NCI-H1694 (cell line): ENCODE measurements around the gene TCOF1.

Experiments
- DNase-seq: peaks from one replicate; lab custom pipeline; 2025; lab: John Stamatoyannopoulos, UW

TCOF1 gene

GRCh38 chr5:150392680-150393079, 35.2 kb downstream of the TCOF1 start:
- no peak for DNase-seq

- no peak for DNase-seq
Measured at GRCh38 chr5:150393096-150393645, 35.7 kb downstream of the TCOF1 start.

GRCh38 chr5:150394131-150394530, 36.6 kb downstream of the TCOF1 start:
- DNase-seq: no peak

DNA sequence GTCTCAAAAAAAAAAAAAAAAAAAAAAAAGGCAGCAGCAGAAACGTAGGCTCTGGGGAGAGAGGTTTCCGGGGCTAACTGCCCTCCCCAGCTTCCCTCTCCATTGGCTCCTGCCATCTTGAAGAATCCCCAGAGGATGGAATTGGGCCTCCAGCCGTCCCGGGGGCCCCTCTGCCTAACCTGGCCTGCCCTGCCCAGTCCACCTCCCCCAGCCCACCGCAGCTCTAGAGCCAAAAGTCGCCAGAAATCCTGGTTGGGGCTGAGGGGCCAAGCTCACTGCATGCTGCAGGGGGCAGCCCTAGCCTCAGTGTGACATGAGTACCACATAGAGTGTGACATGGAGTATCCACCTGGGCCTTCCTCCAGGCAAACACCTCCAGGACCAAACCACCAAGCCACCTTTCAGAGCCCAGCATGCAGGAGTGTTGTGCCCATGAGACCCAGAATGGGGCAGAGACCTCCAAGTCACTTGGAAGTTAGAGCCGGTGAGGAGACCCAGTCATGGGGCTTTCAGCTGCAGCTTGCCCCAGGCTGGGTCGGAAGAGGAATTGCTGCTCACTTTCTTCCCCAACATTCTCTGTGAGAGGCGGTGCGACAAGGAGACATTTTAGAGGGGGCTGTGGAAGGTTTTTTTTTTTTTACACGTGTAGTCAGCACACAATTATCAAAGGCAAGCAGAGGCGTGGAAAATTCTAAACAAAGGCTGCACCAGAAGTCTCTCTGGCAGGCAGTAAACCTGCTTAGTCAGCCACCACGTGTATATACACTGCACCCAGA, 37.6 kb downstream of the TCOF1 start:
- no peak for DNase-seq

GRCh38 chr5:150395688-150395975, 38.1 kb downstream of the TCOF1 start:
- DNase-seq: no peak

GRCh38 chr5:150396267-150396666, 38.8 kb downstream of the TCOF1 start:
- DNase-seq: no peak

GRCh38 chr5:150397146-150397781, 39.8 kb downstream of the TCOF1 start:
- DNase-seq: no peak

DNA sequence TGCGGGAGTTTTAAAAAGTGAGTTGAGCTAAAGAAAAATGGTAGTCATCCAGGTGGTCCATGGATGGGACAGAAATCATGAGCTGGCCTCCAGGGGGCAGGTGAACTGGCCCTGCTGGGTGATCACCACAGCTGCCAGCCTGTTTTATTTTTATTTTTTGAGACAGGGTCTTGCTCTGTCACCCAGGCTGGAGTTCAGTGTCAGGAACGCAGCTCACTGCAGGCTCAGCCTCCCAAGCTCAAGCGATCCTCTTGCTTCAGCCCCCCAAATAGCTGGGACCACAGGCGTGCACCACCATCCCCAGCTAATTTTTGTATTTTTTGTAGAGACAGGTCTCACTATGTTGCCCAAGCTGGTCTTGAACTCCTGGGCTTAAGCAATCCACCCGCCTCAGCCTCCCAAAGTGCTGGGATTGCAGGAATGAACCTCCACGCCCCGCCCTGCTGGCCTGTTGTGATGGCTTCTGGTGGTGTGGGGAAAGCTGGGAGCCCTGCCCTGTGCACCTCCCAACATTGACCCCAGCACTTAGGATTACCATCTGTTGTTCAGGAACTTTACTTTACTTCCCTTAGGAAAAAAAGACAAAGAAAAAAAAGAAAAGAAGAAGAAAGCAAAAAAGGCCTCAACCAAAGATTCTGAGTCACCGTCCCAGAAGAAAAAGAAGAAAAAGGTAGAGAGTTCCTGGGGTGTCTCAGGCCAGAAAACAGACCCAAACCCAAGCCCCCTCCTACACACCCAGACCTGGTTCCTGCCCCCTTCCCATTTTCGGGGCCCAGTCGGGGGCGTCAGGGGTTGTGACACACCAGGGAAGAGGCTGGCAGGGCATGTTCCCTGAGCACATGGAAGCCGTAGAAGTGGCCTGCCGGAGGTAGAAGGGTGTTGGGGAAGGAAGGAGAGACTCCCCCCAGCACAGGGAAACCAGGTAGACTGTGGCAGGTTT, 40.6 kb downstream of the TCOF1 start:
- no peak for DNase-seq

GRCh38 chr5:150398722-150399523, 41.4 kb downstream of the TCOF1 start:
- DNase-seq: no peak

- no peak for DNase-seq
Measured at GRCh38 chr5:150399524-150400211, 42.2 kb downstream of the TCOF1 start.

- DNase-seq: no peak
Measured at GRCh38 chr5:150400316-150401075, 43.0 kb downstream of the TCOF1 start.

- DNase-seq: no peak
Measured at GRCh38 chr5:150401076-150401375, 43.5 kb downstream of the TCOF1 start.

DNA sequence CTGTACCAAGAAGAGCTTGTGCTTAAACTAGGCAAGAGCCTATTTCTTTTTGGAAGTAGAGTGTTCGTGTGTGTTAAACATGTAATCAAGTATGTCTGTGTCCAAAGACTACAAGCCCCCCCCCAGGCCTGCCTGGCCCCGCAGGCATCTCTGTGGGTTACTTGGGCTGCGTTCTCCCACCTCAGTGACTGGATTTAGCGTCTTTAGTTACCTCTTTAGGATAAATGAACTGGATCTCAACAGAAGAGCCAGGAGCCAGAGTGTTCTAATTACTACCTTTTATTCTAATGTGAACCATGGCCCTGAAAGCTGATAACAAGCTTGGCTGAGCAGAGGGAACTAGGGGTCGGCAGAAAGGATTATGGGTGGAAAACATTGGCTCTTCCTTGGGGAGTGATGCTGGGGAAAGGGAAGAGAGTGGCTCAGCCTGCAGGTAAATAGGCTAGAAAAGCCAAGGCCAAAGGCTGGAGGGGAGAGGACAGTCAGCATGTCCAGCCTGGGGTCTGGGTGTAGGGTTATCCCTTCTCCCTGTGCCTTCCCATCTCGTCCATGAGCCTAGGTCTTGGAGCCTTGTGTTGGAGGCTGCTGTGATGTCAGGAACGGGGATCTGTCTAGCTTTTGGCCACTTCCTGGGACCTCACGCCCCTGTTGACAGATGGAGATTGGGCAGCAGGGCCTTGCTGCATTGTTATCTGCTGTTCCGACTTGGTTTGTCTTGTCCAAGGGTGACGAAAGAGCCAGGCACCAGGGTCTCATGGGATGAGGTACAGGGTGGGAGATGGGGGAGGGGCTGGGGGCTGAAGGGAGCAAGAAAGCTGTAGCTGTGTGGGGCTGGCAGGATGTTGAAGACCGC, 44.1 kb downstream of the TCOF1 start:
- no peak for DNase-seq

DNA sequence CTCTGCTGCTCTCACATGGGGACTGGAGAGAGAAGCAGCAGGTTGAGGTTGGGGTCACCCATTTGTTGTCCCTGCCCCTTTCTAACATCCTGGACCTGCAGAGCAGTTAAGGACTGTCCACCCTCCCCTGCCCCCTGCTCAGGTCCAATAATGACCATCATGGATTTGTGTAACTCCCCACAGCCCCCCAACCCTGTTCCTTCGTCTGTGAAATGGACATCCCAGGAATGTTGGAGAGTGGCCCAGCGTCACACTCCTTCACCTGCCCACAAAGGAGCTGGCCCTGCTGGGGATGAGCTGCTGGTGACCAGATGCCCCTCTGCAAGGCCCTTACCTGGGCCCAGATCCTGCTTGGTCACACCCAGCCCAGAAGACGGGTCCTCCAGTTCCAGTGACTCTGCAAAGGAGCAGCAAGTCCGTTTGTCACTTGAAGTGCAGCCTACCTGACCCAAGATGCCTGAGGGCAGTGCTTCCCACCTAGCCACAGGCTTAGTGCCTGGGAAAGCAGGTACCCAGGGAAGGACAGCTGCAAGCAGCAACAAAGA, 44.8 kb downstream of the TCOF1 start:
- no peak for DNase-seq

- no peak for DNase-seq
Measured at GRCh38 chr5:150402901-150403342, 45.4 kb downstream of the TCOF1 start.

- DNase-seq: no peak
Measured at GRCh38 chr5:150404121-150404520, 46.6 kb downstream of the TCOF1 start.

DNA sequence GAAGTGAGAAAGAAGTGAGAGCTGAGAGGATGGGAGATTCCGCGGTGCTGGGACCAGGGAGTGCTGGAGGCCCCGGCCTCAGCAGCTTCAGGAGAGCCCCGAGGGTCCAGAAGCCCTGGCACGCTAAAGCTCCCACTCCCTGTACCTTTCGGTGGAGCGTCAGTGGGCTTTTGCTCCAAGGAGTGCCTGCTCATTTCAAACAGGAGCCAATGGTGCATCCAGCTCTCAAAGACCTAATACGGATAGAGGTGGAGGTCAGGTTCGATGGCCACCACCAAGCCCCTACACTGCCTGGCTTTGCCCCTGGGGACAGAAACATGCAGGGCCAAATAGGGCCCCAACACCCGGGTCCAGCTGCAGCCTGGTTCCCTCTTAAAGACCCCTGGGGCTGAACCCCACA, 47.0 kb downstream of the TCOF1 start:
- DNase-seq: no peak

- no peak for DNase-seq
Measured at GRCh38 chr5:150404941-150405816, 47.7 kb downstream of the TCOF1 start.
